ENCODE data around the gene HARBI1. TPM values are rescaled to one million over a fixed set of nuclear protein-coding genes. Genes with fewer than 3 reads are reported as not detected.

HARBI1 gene
- total and polyA plus RNA-seq, 2 of the 4 experiments (the other 2 are of a cell fraction): 2.7 to 5.2 TPM

GRCh38 chr11:46565232-46565840, 51.7 kb downstream of the HARBI1 start:
- no TSS peak for BruUV-seq (replicated peaks)
- no peak overlapping the region for H2BK120ac ChIP-seq (ENCODE audit: low read depth, low read length)
- no peak overlapping the region for H3K4me3 ChIP-seq (ENCODE audit: insufficient read depth, low read depth, low read length)
- H2AFZ ChIP-seq (replicated peaks; ENCODE audit: low read length, poor library complexity): no peak overlapping the region
- H3K18ac ChIP-seq (ENCODE audit: low read depth, low read length): no peak overlapping the region
- TF ChIP-seq CEBPB (IDR thresholded peaks at IDR 0.05; ENCODE audit: low read depth, low read length) (no peak), CTCF (conservative IDR thresholded peaks at IDR 0.05; ENCODE audit: low read depth, low read length) (no peak), BHLHE40 (IDR thresholded peaks at IDR 0.05; ENCODE audit: low read depth, low read length) (no peak), MAZ (IDR thresholded peaks at IDR 0.05; ENCODE audit: borderline replicate concordance, low read depth, low read length) (no peak), MXI1 (IDR thresholded peaks at IDR 0.05; ENCODE audit: borderline replicate concordance, low read depth, low read length) (no peak), FOS (IDR thresholded peaks at IDR 0.05; ENCODE audit: low read depth, low read length) (no peak), ELK1 (IDR thresholded peaks at IDR 0.05; ENCODE audit: borderline replicate concordance, low read depth, low read length) (no peak), SMC3 (IDR thresholded peaks at IDR 0.05; ENCODE audit: low read depth, low read length) (no peak), RFX5 (IDR thresholded peaks at IDR 0.05; ENCODE audit: low read depth, low read length) (no peak), MAFK (IDR thresholded peaks at IDR 0.05; ENCODE audit: low read depth, low read length) (no peak), USF2 (IDR thresholded peaks at IDR 0.05; ENCODE audit: low read depth, low read length) (no peak), RCOR1 (IDR thresholded peaks at IDR 0.05; ENCODE audit: insufficient replicate concordance, low read length) (no peak), RAD21 (IDR thresholded peaks at IDR 0.05; ENCODE audit: low read length) (no peak), CHD1 (IDR thresholded peaks at IDR 0.05; ENCODE audit: low read depth, low read length) (no peak)
- H4K91ac ChIP-seq (ENCODE audit: insufficient read depth, low read depth, low read length): no peak overlapping the region
- peaks cover 39% of the 10 kb centered on the region for H4K20me1 ChIP-seq (ENCODE audit: insufficient read depth, low read length)
- no peak for ATAC-seq (ENCODE audit: low read depth)
- H3K79me1 ChIP-seq (ENCODE audit: low read depth in 1 of 2, low read length in 2 of 2): peaks cover 37 to 77% of the 10 kb centered on the region in 2 experiments
- H2BK20ac ChIP-seq (ENCODE audit: low read depth, low read length): no peak overlapping the region
- no peak overlapping the region for H3K56ac ChIP-seq (ENCODE audit: extremely low read depth, insufficient read depth, low read length)
- no peaks in the 10 kb centered on the region for H3K9me3 ChIP-seq (ENCODE audit: control insufficient read depth, insufficient read depth, low read length)
- H2BK5ac ChIP-seq (ENCODE audit: low read depth, low read length, poor library complexity, severe bottlenecking): no peak overlapping the region
- ChIA-PET CTCF (interaction anchor here (0.6 kb wide), 1 partner anchor 26 kb away, joined by 5 read pairs; no protein-coding TSS in a partner anchor), POLR2A (ENCODE audit: unreplicated experiment) (no interaction called here)
- no peak overlapping the region for H3K9ac ChIP-seq (ENCODE audit: low read depth, low read length)
- H2BK15ac ChIP-seq (ENCODE audit: low read depth, low read length): no peak overlapping the region
- H4K8ac ChIP-seq (ENCODE audit: low read depth in 2 of 2, low read length in 2 of 2): no peak overlapping the region
- H3K23ac ChIP-seq (ENCODE audit: low read depth, low read length): no peak overlapping the region
- H3K4ac ChIP-seq (ENCODE audit: low read depth, low read length): no peak overlapping the region
- no peak overlapping the region for H3K14ac ChIP-seq (replicated peaks; ENCODE audit: low read depth, low read length)
- no peak overlapping the region for H3K4me2 ChIP-seq (ENCODE audit: low read depth, low read length)
- in situ Hi-C loops (cut with MboI; ENCODE audit: low sequenced_read_pairs) (no loop called here), intact Hi-C loops (cut with micrococcal nuclease) (no loop called here), dilution Hi-C loops (cut with HindIII; ENCODE audit: low sequenced_read_pairs, unreplicated experiment) (no loop called here)
- no CpG with 5 or more reads among the region's 7 CpGs for WGBS, 2 experiments (ENCODE audit: extremely low coverage in 2 of 2, insufficient read length in 1 of 2)
- H3K9me1 ChIP-seq (ENCODE audit: insufficient read depth, low read length): peaks cover 16% of the 10 kb centered on the region
- peak overlapping the region; percentile 61; the same call in 1 of the 2 replicates for H2AK5ac ChIP-seq (ENCODE audit: low read depth, low read length)
- no peak overlapping the region for H3K27ac ChIP-seq (ENCODE audit: insufficient read depth, low read length)
- H2AK9ac ChIP-seq (replicated peaks; ENCODE audit: low read depth, low read length, poor library complexity): no peak overlapping the region
- peaks cover 8% of the 10 kb centered on the region for H3K4me1 ChIP-seq (ENCODE audit: control insufficient read depth, insufficient read depth, low read length)
- no peak overlapping the region for H4K5ac ChIP-seq (ENCODE audit: low read depth, low read length)
- no peaks in the 10 kb centered on the region for H3K36me3 ChIP-seq (ENCODE audit: control insufficient read depth, insufficient read depth, low read length)
- no peak for DNase-seq
- no peaks in the 10 kb centered on the region for H3K27me3 ChIP-seq (ENCODE audit: control insufficient read depth, insufficient read depth, low read length)

Measured in IMR-90 (cell line).